Erythroblast (primary cell): ENCODE results near the gene DAGLA.

Experiments used
- GATA1 ChIP-seq: IDR thresholded peaks from 2 replicates; pipeline ENCODE4 v1.6.1; 2011; ENCODE audit warnings: low read depth, mild to moderate bottlenecking, control low read depth, low read length, moderate library complexity
- POLR2A ChIP-seq: IDR thresholded peaks from 2 replicates; pipeline ENCODE4 v1.6.1; 2011; ENCODE audit warnings: mild to moderate bottlenecking, low read length

GRCh38 chr11:61701242-61701886, 21.2 kb downstream of the DAGLA start:
- TF ChIP-seq POLR2A, result no peak
- no peak for TF ChIP-seq GATA1
